Activated naive CD8-positive, alpha-beta T cell treated with anti-CD3 and anti-CD28 coated beads, Interleukin-2, amount 50 U/mL, for 24 hours (primary cell): Measurements from ENCODE around the gene SCGB2A2.

Experiments
- ATAC-seq: fragments of 150-1000 bp; cut with Tn5 transposase; one replicate; pipeline ENCODE4 v1.10.0; 2021
- DNase-seq: peaks from one replicate; pipeline ENCODE4 v3.0.0; 2021
- H3K27ac Mint-ChIP-seq: one replicate; pipeline ENCODE4 v1.8.0; 2021; ENCODE audit warnings: mild to moderate bottlenecking, mixed read lengths
- H3K27me3 Mint-ChIP-seq: one replicate; pipeline ENCODE4 v1.8.0; 2021; ENCODE audit warnings: mixed read lengths
- H3K36me3 Mint-ChIP-seq: one replicate; pipeline ENCODE4 v1.8.0; 2021; ENCODE audit warnings: low read depth, mixed read lengths
- H3K4me1 Mint-ChIP-seq: one replicate; pipeline ENCODE4 v1.8.0; 2021; ENCODE audit warnings: mixed read lengths
- H3K4me3 Mint-ChIP-seq: one replicate; pipeline ENCODE4 v1.8.0; 2021; ENCODE audit warnings: mild to moderate bottlenecking, moderate library complexity, mixed read lengths
- H3K9me3 Mint-ChIP-seq: one replicate; pipeline ENCODE4 v1.8.0; 2021; ENCODE audit warnings: mixed read lengths

SCGB2A2 gene

GRCh38 chr11:62266558-62266957 lies 3.4 kb upstream of the SCGB2A2 start:
- DNase-seq = peak; percentile 12
- ATAC-seq = peak; percentile 93
- H3K4me1 Mint-ChIP-seq = peaks cover 50% of the 10 kb centered on the region
- H3K4me3 Mint-ChIP-seq = no peak overlapping the region
- peaks cover 3% of the 10 kb centered on the region for H3K9me3 Mint-ChIP-seq
- no peaks in the 10 kb centered on the region for H3K36me3 Mint-ChIP-seq
- H3K27ac Mint-ChIP-seq = peak overlapping the region; percentile 79
- peaks cover 14% of the 10 kb centered on the region for H3K27me3 Mint-ChIP-seq

DNA sequence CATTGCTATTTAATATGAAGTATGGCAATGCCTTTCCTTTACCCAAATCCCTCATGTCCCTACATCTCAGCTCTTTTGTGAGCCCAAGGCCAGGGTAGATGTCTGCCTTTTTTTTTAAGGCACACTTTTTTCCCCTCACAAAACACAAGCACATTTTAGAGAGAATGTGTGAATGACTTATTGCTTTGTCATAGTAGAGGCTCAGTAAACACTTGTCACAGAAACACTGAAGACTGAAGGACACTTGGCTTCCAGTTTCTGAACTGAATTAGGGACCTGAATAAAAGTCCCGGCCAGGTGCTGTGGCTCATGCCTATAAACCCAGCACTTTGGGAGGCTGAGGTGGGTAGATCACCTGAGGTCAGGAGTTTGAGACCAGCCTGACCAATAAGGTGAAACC lies 2.9 kb upstream of the SCGB2A2 start:
- peak; percentile 22 for ATAC-seq
- no peak overlapping the region for H3K4me3 Mint-ChIP-seq
- DNase-seq = no peak
- H3K4me1 Mint-ChIP-seq = peaks cover 46% of the 10 kb centered on the region
- peaks cover 3% of the 10 kb centered on the region for H3K9me3 Mint-ChIP-seq
- H3K27me3 Mint-ChIP-seq = peaks cover 13% of the 10 kb centered on the region
- no peaks in the 10 kb centered on the region for H3K36me3 Mint-ChIP-seq
- H3K27ac Mint-ChIP-seq = peak overlapping the region; percentile 79

- H3K9me3 Mint-ChIP-seq = peaks cover 3% of the 10 kb centered on the region
- H3K27ac Mint-ChIP-seq = no peak overlapping the region
- no peak overlapping the region for H3K4me3 Mint-ChIP-seq
- ATAC-seq = peak; percentile 40
- H3K27me3 Mint-ChIP-seq = peaks cover 13% of the 10 kb centered on the region
- H3K4me1 Mint-ChIP-seq = peaks cover 46% of the 10 kb centered on the region
- no peak for DNase-seq
- H3K36me3 Mint-ChIP-seq = no peaks in the 10 kb centered on the region
Measured at GRCh38 chr11:62267576-62267975, 2.4 kb upstream of the SCGB2A2 start.

DNA sequence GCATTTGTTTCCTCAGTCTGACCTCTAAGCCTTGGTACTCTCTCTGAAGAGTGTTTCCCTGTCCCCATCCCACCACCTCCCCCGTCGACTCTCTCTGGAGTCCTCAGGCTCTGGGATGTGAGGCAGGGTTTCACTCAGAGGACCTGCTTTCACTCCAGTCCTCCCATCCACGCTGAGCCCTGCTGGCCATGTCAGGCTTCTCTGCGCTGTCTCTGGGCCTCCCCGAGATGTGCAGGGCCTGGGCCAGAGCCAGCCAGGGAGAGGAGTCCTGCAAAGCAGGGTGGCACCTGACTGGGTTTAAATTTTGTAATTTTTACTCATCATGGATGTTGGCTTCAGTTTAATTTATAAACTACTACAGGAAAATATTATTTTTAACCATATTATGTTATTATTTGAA lies 3.3 kb downstream of the SCGB2A2 start:
- Mint-ChIP-seq H3K27me3 (peaks cover 11% of the 10 kb centered on the region), H3K27ac (no peak overlapping the region), H3K4me1 (peaks cover 4% of the 10 kb centered on the region), H3K4me3 (no peak overlapping the region), H3K36me3 (no peaks in the 10 kb centered on the region), H3K9me3 (no peaks in the 10 kb centered on the region)
- no peak for DNase-seq
- no peak for ATAC-seq

DNA sequence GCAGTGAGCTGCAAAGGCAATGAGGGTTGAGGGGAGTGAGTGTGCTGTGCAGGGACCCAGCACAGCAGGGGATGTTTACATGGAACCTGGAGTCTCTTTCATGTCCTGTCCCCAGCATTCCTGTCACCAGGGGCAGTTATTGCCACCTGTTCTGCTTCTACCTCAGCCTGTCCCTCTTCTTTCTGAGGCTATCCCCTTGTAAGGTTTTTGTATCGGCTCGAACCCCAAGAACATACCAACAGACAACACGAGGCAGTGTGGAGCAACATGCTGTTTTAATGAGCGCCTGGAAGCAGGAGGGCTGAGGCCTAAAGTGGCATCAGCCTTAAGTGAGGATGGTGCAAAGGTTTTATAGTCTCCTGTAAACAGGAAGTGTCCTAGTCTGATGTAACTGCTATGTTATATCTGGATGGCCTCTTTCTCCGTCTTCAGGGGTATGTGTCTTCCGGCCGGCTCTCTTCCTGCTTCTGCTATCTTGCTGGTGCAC lies 3.9 kb downstream of the SCGB2A2 start:
- DNase-seq = no peak
- Mint-ChIP-seq H3K36me3 (no peaks in the 10 kb centered on the region), H3K4me3 (no peak overlapping the region), H3K4me1 (no peaks in the 10 kb centered on the region), H3K27ac (no peak overlapping the region), H3K27me3 (peaks cover 8% of the 10 kb centered on the region), H3K9me3 (no peaks in the 10 kb centered on the region)
- ATAC-seq = no peak

GRCh38 chr11:62280452-62280851 lies 10.5 kb downstream of the SCGB2A2 start:
- Mint-ChIP-seq H3K4me3 (no peak overlapping the region), H3K4me1 (no peaks in the 10 kb centered on the region), H3K36me3 (no peaks in the 10 kb centered on the region), H3K27me3 (peaks cover 5% of the 10 kb centered on the region), H3K27ac (no peak overlapping the region), H3K9me3 (no peaks in the 10 kb centered on the region)
- DNase-seq (no peak), ATAC-seq (no peak)

GRCh38 chr11:62295504-62295903 lies 25.5 kb downstream of the SCGB2A2 start:
- Mint-ChIP-seq H3K36me3 (no peaks in the 10 kb centered on the region), H3K4me3 (no peak overlapping the region), H3K9me3 (no peaks in the 10 kb centered on the region), H3K4me1 (no peaks in the 10 kb centered on the region), H3K27ac (no peak overlapping the region), H3K27me3 (peaks cover 13% of the 10 kb centered on the region)
- ATAC-seq = no peak
- DNase-seq = no peak

DNA sequence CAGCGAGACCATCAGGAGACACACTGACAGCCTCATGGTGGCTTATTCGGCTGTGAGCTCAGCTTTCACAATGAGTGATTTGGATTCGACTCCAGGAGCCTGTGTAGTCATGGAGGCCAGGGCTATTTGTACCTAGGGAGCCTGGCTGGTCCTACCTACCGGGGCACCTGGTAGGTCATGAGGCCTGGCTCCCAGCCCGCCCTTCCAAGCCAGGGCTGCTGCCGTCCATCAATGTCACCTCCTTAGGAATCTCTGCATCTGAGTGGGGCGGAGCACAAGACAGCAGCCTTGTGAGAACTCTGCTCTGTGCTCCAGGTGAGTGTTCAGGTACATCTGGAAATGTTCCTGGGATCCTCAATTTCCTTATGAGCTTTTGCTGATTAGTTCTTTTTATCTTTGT lies 29.0 kb downstream of the SCGB2A2 start, which contains the start of gene SCGB1D4:
SCGB1D4 (minus strand) TSS at position 101 of the 400 bp plus-strand sequence; CDS start at position 36, 65 bp downstream.
- no peaks in the 10 kb centered on the region for H3K9me3 Mint-ChIP-seq
- no peak for DNase-seq
- H3K27me3 Mint-ChIP-seq = peaks cover 10% of the 10 kb centered on the region
- H3K36me3 Mint-ChIP-seq = no peaks in the 10 kb centered on the region
- H3K4me3 Mint-ChIP-seq = no peak within 1 kb of the TSS
- H3K27ac Mint-ChIP-seq = no peak within 1 kb of the TSS
- no peak for ATAC-seq
- H3K4me1 Mint-ChIP-seq = no peaks in the 10 kb centered on the region

DNA sequence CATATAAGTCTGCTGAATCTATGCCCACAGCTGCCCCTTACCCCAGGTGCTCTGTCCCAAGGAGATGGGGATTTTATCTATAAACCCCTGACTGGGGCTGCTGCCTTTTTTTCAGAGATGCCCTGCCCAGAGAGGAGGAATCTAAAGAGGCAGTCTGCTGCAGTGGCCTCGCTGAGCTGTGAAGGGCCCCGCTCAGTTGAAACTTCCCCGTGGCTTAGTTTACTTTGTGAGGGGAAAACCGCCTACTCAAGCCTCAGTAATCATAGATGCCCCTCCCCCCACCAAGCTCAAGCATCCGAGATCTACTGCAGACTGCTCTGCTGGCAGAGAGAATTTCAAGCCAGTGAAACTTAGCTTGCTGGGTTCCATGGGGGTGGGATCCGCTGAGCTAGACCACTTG lies 36.3 kb downstream of the SCGB2A2 start:
- H3K36me3 Mint-ChIP-seq = no peaks in the 10 kb centered on the region

DNA sequence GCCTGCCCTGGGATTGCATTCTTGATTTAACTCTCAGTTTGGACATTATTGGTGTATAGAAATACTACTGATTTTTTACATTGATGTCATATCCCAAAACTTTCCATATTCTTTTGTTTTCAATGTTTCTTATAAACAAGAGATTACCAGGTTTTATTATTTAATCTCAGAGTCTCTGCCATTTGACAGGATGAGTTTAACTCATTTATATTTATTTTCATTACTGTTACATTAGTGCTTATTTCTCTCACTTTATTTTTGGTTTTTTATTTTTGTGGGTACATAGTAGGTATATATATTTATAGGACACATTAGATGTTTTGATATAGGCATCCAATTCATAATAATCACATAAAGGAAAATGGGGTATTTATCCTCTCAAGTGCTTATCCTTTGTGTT lies 38.0 kb downstream of the SCGB2A2 start:
- H3K9me3 Mint-ChIP-seq = no peaks in the 10 kb centered on the region
- ATAC-seq (no peak), DNase-seq (no peak)
- H3K27me3 Mint-ChIP-seq = peaks cover 26% of the 10 kb centered on the region
- no peaks in the 10 kb centered on the region for H3K36me3 Mint-ChIP-seq
- no peak overlapping the region for H3K27ac Mint-ChIP-seq
- H3K4me1 Mint-ChIP-seq = peaks cover 13% of the 10 kb centered on the region
- H3K4me3 Mint-ChIP-seq = no peak overlapping the region

More for the DNA sequence above, 36.3 kb downstream of the SCGB2A2 start:
- Mint-ChIP-seq H3K27ac (no peak overlapping the region), H3K27me3 (peaks cover 22% of the 10 kb centered on the region), H3K4me1 (peaks cover 3% of the 10 kb centered on the region), H3K4me3 (no peak overlapping the region), H3K9me3 (no peaks in the 10 kb centered on the region)
- DNase-seq (no peak), ATAC-seq (no peak)

GRCh38 chr11:62309991-62310390 lies 40.0 kb downstream of the SCGB2A2 start:
- peaks cover 13% of the 10 kb centered on the region for H3K4me1 Mint-ChIP-seq
- no peaks in the 10 kb centered on the region for H3K9me3 Mint-ChIP-seq
- H3K27ac Mint-ChIP-seq = no peak overlapping the region
- no peak for ATAC-seq
- no peak overlapping the region for H3K4me3 Mint-ChIP-seq
- H3K36me3 Mint-ChIP-seq = no peaks in the 10 kb centered on the region
- H3K27me3 Mint-ChIP-seq = peaks cover 26% of the 10 kb centered on the region
- no peak for DNase-seq

DNA sequence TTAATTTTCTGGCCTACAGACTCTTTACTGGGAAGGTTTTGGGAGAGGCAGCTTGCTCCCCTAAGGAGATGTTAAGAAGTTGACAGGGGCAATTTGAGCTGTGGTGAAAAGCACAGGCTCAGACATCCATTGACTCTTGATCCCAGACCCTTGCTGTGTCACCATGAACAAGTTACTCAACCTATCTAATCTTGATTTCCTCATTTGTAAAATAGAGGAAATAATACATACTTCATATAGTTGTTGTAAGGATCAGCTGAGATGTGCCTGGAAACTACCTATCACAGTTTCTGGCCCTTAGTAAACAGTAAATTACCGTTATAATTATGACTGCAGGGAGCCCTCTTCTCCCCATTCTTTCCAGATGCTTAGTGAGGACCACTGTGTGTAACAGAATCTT lies 45.5 kb downstream of the SCGB2A2 start:
- H3K4me3 Mint-ChIP-seq = no peak overlapping the region
- no peak overlapping the region for H3K27ac Mint-ChIP-seq
- DNase-seq (no peak), ATAC-seq (no peak)
- no peaks in the 10 kb centered on the region for H3K36me3 Mint-ChIP-seq
- peaks cover 13% of the 10 kb centered on the region for H3K4me1 Mint-ChIP-seq
- peaks cover 16% of the 10 kb centered on the region for H3K27me3 Mint-ChIP-seq
- no peaks in the 10 kb centered on the region for H3K9me3 Mint-ChIP-seq

- H3K36me3 Mint-ChIP-seq = no peaks in the 10 kb centered on the region
- ATAC-seq (no peak), DNase-seq (no peak)
- peaks cover 5% of the 10 kb centered on the region for H3K27me3 Mint-ChIP-seq
- no peaks in the 10 kb centered on the region for H3K4me1 Mint-ChIP-seq
- no peaks in the 10 kb centered on the region for H3K9me3 Mint-ChIP-seq
- no peak overlapping the region for H3K27ac Mint-ChIP-seq
- H3K4me3 Mint-ChIP-seq = no peak overlapping the region
Measured at GRCh38 chr11:62322524-62322923, 52.6 kb downstream of the SCGB2A2 start.
